H1 (cell line): Measurements from ENCODE around the gene PRF1. TPM values are rescaled to one million over a fixed set of nuclear protein-coding genes. Genes with fewer than 3 reads are reported as not detected.

Experiments used
- CTCF ChIA-PET: fragments of 300-600 bp; sonication (Branson Sonifier 250); formaldehyde crosslinking; loops from one replicate; lab custom pipeline; 2021; ENCODE audit not compliant: partially characterized antibody; lab: Charles Lee
- POLR2A ChIA-PET: fragments of 300-600 bp; sonication (Branson Sonifier 250); formaldehyde crosslinking; loops from one replicate; lab custom pipeline; 2021; ENCODE audit warnings: inconsistent platforms; ENCODE audit not compliant: partially characterized antibody; lab: Charles Lee
- DNase-seq, 2 experiments: peaks; one replicate each; pipeline versions ENCODE4 v3.0.0 to v3.0.0-alpha.2; 2010 to 2022; ENCODE audit warnings: low spot score in 2 of 2, low read depth in 1 of 2, mixed read lengths in 1 of 2
- FAIRE-seq: peaks from 2 replicates; lab custom pipeline; 2011; peaks lifted over from hg19 to GRCh38; lab: Jason Lieb, UNC
- H2AFZ ChIP-seq: 2 replicates; pipeline ENCODE4 v1.8.1; 2012; ENCODE audit warnings: low read length, inconsistent platforms
- H2AK5ac ChIP-seq: 2 replicates; pipeline ENCODE4 v1.6.1; 2013; ENCODE audit warnings: low read depth, low read length
- H2BK120ac ChIP-seq: replicated peaks from 2 replicates; pipeline ENCODE3; 2013; ENCODE audit warnings: low read depth, low read length, inconsistent platforms
- H2BK12ac ChIP-seq: 2 replicates; pipeline ENCODE4 v1.6.1; 2013; ENCODE audit warnings: low read depth, low read length
- H2BK15ac ChIP-seq: 2 replicates; pipeline ENCODE4 v1.6.1; 2013; ENCODE audit warnings: low read length
- H2BK20ac ChIP-seq: 2 replicates; pipeline ENCODE4 v1.6.1; 2013; ENCODE audit warnings: low read length
- H2BK5ac ChIP-seq: 2 replicates; pipeline ENCODE4 v1.6.1; 2013; ENCODE audit warnings: low read depth, low read length
- H3K14ac ChIP-seq: 2 replicates; pipeline ENCODE4 v1.6.1; 2013; ENCODE audit warnings: inconsistent platforms; ENCODE audit not compliant: insufficient read length
- H3K18ac ChIP-seq: 2 replicates; pipeline ENCODE4 v1.6.1; 2013; ENCODE audit warnings: low read length; ENCODE audit errors: extremely low read depth
- H3K23ac ChIP-seq: 2 replicates; pipeline ENCODE4 v1.6.1; 2013; ENCODE audit warnings: inconsistent platforms; ENCODE audit not compliant: insufficient read length
- H3K23me2 ChIP-seq: 2 replicates; pipeline ENCODE4 v1.6.1; 2013; ENCODE audit warnings: low read depth, low read length
- H3K27ac ChIP-seq: 2 replicates; pipeline ENCODE4 v1.6.1; 2011; ENCODE audit warnings: low read depth, low read length, inconsistent platforms
- H3K27me3 ChIP-seq, 4 experiments: replicated peaks in 1 of 4; 1 replicate in 1 of 4; 2 replicates in 3 of 4; pipeline versions ENCODE4 v1.6.1 to v1.8.1; 2011 to 2013; ENCODE audit warnings: low read length in 3 of 4, mild to moderate bottlenecking in 3 of 4, inconsistent platforms in 2 of 4, mixed read lengths in 2 of 4, moderate library complexity in 1 of 4; ENCODE audit not compliant: control insufficient read depth in 3 of 4, insufficient read depth in 3 of 4; ENCODE audit errors: extremely low read depth in 1 of 4
- H3K36me3 ChIP-seq, 4 experiments: 2 replicates each; pipeline versions ENCODE4 v1.6.1 to v1.8.1; 2011 to 2013; ENCODE audit warnings: mild to moderate bottlenecking in 4 of 4, low read length in 3 of 4, moderate library complexity in 2 of 4, control low read depth in 1 of 4, inconsistent platforms in 1 of 4; ENCODE audit not compliant: insufficient read depth in 4 of 4, control insufficient read depth in 2 of 4
- H3K4ac ChIP-seq: replicated peaks from 2 replicates; pipeline ENCODE3; 2013; ENCODE audit warnings: low read length, low read depth, mixed read lengths, inconsistent platforms; ENCODE audit not compliant: insufficient read length
- H3K4me1 ChIP-seq, 4 experiments: replicated peaks in 1 of 4; 1 replicate in 1 of 4; 2 replicates in 3 of 4; pipeline versions ENCODE4 v1.6.1 to v1.8.1; 2011 to 2013; ENCODE audit warnings: low read length in 3 of 4, inconsistent platforms in 2 of 4, mixed read lengths in 1 of 4; ENCODE audit not compliant: insufficient read depth in 4 of 4, control insufficient read depth in 3 of 4
- H3K4me2 ChIP-seq, 2 experiments: 2 replicates each; pipeline versions ENCODE4 v1.6.1 to v1.8.1; 2011 to 2013; ENCODE audit warnings: low read depth in 2 of 2, low read length in 2 of 2, control low read depth in 1 of 2, inconsistent platforms in 1 of 2, mild to moderate bottlenecking in 1 of 2; ENCODE audit not compliant: insufficient read depth in 1 of 2
- H3K4me3 ChIP-seq, 4 experiments: fragments of 200-600, 300-600 bp in 1 of 4; sonication (generic), shearing (Covaris generic), sonication (Bioruptor Twin) in 1 of 4; 2 replicates each; pipeline versions ENCODE4 v1.5.1 to v1.8.1; 2011 to 2016; ENCODE audit warnings: low read length in 4 of 4, low read depth in 3 of 4, control low read depth in 2 of 4, inconsistent platforms in 2 of 4, mild to moderate bottlenecking in 2 of 4, mixed read lengths in 1 of 4, moderate library complexity in 1 of 4; ENCODE audit not compliant: insufficient read depth in 2 of 4; ENCODE audit errors: extremely low read depth in 1 of 4
- H3K56ac ChIP-seq: replicated peaks from 2 replicates; pipeline ENCODE3; 2013; ENCODE audit warnings: low read depth, mild to moderate bottlenecking, mixed read lengths, low read length, inconsistent platforms; ENCODE audit not compliant: insufficient read length
- H3K79me1 ChIP-seq: 2 replicates; pipeline ENCODE4 v1.6.1; 2013; ENCODE audit warnings: low read depth, low read length, control low read depth
- H3K79me2 ChIP-seq, 2 experiments: 2 replicates each; pipeline versions ENCODE4 v1.6.1 to v1.8.1; 2012 to 2013; ENCODE audit warnings: low read length in 2 of 2, mild to moderate bottlenecking in 2 of 2, inconsistent platforms in 1 of 2; ENCODE audit not compliant: insufficient read depth in 2 of 2, control insufficient read depth in 1 of 2
- H3K9ac ChIP-seq, 4 experiments: replicated peaks in 1 of 4; 1 replicate in 1 of 4; 2 replicates in 3 of 4; pipeline versions ENCODE4 v1.6.1 to v1.8.1; 2011 to 2013; ENCODE audit warnings: low read depth in 3 of 4, low read length in 3 of 4, control low read depth in 2 of 4, mild to moderate bottlenecking in 2 of 4, moderate library complexity in 2 of 4, inconsistent platforms in 1 of 4; ENCODE audit errors: extremely low read depth in 1 of 4
- H3K9me3 ChIP-seq, 2 experiments: 2 replicates each; pipeline versions ENCODE4 v1.6.1 to v1.8.1; 2012 to 2013; ENCODE audit warnings: mild to moderate bottlenecking in 2 of 2, moderate library complexity in 2 of 2, control low read depth in 1 of 2, inconsistent platforms in 1 of 2, low read depth in 1 of 2, low read length in 1 of 2, mixed read lengths in 1 of 2; ENCODE audit not compliant: insufficient read depth in 2 of 2
- H4K20me1 ChIP-seq, 2 experiments: replicated peaks in 1 of 2; 2 replicates each; pipeline versions ENCODE3 to v1.8.1; 2011 to 2013; ENCODE audit warnings: inconsistent platforms in 2 of 2, low read length in 2 of 2, mild to moderate bottlenecking in 1 of 2; ENCODE audit not compliant: insufficient read depth in 2 of 2, control insufficient read depth in 1 of 2
- H4K5ac ChIP-seq: 2 replicates; pipeline ENCODE4 v1.6.1; 2013; ENCODE audit warnings: low read length, low read depth, mixed read lengths, inconsistent platforms; ENCODE audit not compliant: insufficient read length
- H4K8ac ChIP-seq: 2 replicates; pipeline ENCODE4 v1.8.0; 2013; ENCODE audit warnings: mild to moderate bottlenecking, moderate library complexity, low read length, inconsistent platforms; ENCODE audit not compliant: insufficient read depth; ENCODE audit errors: extremely low read depth
- H4K91ac ChIP-seq: replicated peaks from 2 replicates; pipeline ENCODE3; 2013; ENCODE audit warnings: low read length, mixed read lengths, inconsistent platforms; ENCODE audit not compliant: insufficient read length
- ASH2L ChIP-seq: fragments of 200-600, 300-600 bp; sonication (generic); IDR thresholded peaks from one replicate; pipeline ENCODE4 v1.7.1; 2017; ENCODE audit warnings: low read length
- EP300 ChIP-seq, 2 experiments: IDR thresholded peaks; 1 replicate in 1 of 2; 2 replicates in 1 of 2; pipeline ENCODE4 v1.6.1; 2011 to 2012; ENCODE audit warnings: low read depth in 2 of 2, low read length in 2 of 2, mild to moderate bottlenecking in 2 of 2, borderline replicate concordance in 1 of 2, inconsistent platforms in 1 of 2, moderate library complexity in 1 of 2
- GABPA ChIP-seq: IDR thresholded peaks from 2 replicates; pipeline ENCODE4 v1.6.1; 2011; ENCODE audit warnings: mild to moderate bottlenecking, low read length, moderate library complexity, borderline replicate concordance; ENCODE audit not compliant: insufficient read depth
- POU5F1 ChIP-seq: IDR thresholded peaks from 2 replicates; pipeline ENCODE4 v1.6.1; 2011; ENCODE audit warnings: low read depth, mild to moderate bottlenecking, low read length, moderate library complexity
- RBBP5 ChIP-seq: IDR thresholded peaks from 2 replicates; pipeline ENCODE4 v1.7.1; 2012; ENCODE audit warnings: low read depth, mild to moderate bottlenecking, inconsistent platforms, low read length, moderate library complexity, borderline replicate concordance
- SP2 ChIP-seq: IDR thresholded peaks from 2 replicates; pipeline ENCODE4 v1.6.1; 2012; ENCODE audit warnings: mild to moderate bottlenecking, low read length, inconsistent platforms
- WGBS, 2 experiments: shearing (Covaris generic) in 1 of 2; methylation state at CpG; one replicate each; pipeline versions ENCODE4 v1.1.6 to v1.1.7; 2013 to 2015; ENCODE audit warnings: low lambda C conversion rate in 2 of 2, mixed read lengths in 2 of 2, inconsistent platforms in 1 of 2, low coverage in 1 of 2, missing lambda C conversion rate in 1 of 2; ENCODE audit not compliant: insufficient replicate concordance in 2 of 2, insufficient coverage in 1 of 2, insufficient read length in 1 of 2; ENCODE audit errors: extremely low coverage in 1 of 2, missing lambda C conversion rate in 1 of 2; 5-methylcytosine and 5-hydroxymethylcytosine counted together
- polyA plus RNA-seq, 7 experiments: library from polyadenylated mRNA; depleted of rRNA in 3 of 7; stranded (reverse) in 5 of 7; unstranded in 2 of 7; fragments of >200 nt in 5 of 7; fragments of 200-250 nt in 2 of 7; gene quantifications; 1 replicate in 5 of 7; 2 replicates in 1 of 7; 4 replicates in 1 of 7; pipeline versions ENCODE4 v1.2.1 to v1.2.3, GENCODE V29; 2011 to 2013; ENCODE audit warnings: missing spikeins in 2 of 7, mixed read lengths in 2 of 7
- total RNA-seq: library from RNA; stranded (reverse); fragmentation: NEBNext Ultra II Directional; extraction: Animal tissue kit (Norgen Biotek cat#: 25700); gene quantifications from 2 replicates; pipeline ENCODE4 v1.2.1, GENCODE V29; 2021
- TF ChIP-seq, protein P1 (sequence below), 3 experiments: IDR thresholded peaks; 1 replicate in 2 of 3; 2 replicates in 1 of 3; pipeline versions ENCODE4 v1.5.1 to v1.6.1; 2011; ENCODE audit warnings: low read length in 3 of 3, mild to moderate bottlenecking in 3 of 3, inconsistent platforms in 2 of 3, low read depth in 1 of 3, moderate library complexity in 1 of 3; ENCODE audit not compliant: insufficient read depth in 1 of 3; ENCODE audit errors: control extremely low read depth in 1 of 3
- TF ChIP-seq, protein P2 (sequence below): IDR thresholded peaks from 2 replicates; pipeline ENCODE4 v1.6.1; 2011; ENCODE audit warnings: low read depth, mild to moderate bottlenecking, low read length; ENCODE audit not compliant: insufficient read depth

The PRF1 gene
- total and polyA plus RNA-seq, 2 of the 8 experiments (the other 6 are each of a cell fraction or from before 2014, with no cell fraction given) = 0.15 TPM; not detected in 1

DNA sequence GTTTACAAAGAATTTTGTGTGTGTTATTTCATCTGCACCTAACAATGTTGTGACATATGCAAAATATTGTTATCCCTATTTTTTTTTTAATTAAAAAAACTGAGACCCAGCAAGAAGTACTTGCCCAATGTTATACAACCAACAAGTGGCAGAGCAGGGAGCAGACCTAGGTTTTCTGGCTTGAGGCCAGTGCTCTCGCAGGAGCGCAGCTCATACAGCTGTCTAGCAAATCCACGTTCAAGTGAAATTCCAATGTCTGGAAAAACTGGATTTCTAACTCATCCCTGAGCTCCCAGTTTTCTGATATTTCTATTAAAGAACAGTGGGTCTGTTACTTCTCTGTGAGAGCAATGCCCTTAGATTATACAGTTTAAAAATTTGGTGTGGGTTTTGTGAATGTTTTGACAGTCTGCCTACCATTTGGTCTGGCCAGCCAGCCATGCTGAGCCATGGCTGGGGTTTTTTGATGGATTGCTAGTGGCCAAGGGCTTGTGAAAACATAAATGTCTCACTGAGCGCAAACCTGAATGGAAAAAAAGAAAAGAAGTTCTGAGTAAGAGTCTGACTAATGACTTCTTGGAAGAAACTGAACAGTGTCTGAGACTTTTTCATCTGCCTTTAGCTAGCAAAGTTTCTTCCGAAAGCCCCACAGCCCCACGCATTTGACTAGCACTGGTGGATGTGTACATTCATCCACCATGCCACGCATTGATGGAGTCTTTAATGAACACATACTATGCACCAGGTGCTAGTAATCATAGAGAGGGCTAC lies 15.4 kb upstream of the PRF1 start:
- Histone ChIP-seq H3K36me3 (no peaks in the 10 kb centered on the region), H3K18ac (no peak overlapping the region), H2BK120ac (no peak overlapping the region), H4K8ac (no peak overlapping the region), H3K14ac (no peak overlapping the region), H4K5ac (no peak overlapping the region), H3K79me1 (no peaks in the 10 kb centered on the region), H3K23ac (no peak overlapping the region), H3K27me3 (no peaks in the 10 kb centered on the region; a peak in 1 of 7 replicates), H4K20me1 (no peaks in the 10 kb centered on the region), H3K4me1 (peaks cover 0 to 7% (median 6%) of the 10 kb centered on the region in 4 experiments; a peak in 6 of 7 replicates), H2AK5ac (no peak overlapping the region), H4K91ac (no peak overlapping the region), H2BK20ac (no peak overlapping the region), H2BK12ac (no peak overlapping the region), H3K56ac (no peak overlapping the region), H3K9ac (no peak overlapping the region), H3K4me3 (no peak overlapping the region), H2BK15ac (no peak overlapping the region), H3K23me2 (no peaks in the 10 kb centered on the region), H3K4ac (no peak overlapping the region), H3K27ac (no peak overlapping the region), H2BK5ac (no peak overlapping the region), H3K79me2 (no peaks in the 10 kb centered on the region), H3K9me3 (peaks cover 7 to 9% of the 10 kb centered on the region in 2 experiments; a peak in 3 of 4 replicates), H2AFZ (no peak overlapping the region), H3K4me2 (no peak overlapping the region)
- WGBS, 2 experiments = 97% methylated on average over 7 of the region's 7 CpGs; no CpG with 5 or more reads in 1 of the 2 experiments
- CTCF ChIA-PET = interaction anchor here (0.6 to 4.1 kb wide), 24 partner anchors 9 to 261 kb away, joined by 3 to 25 read pairs (median 4); no protein-coding TSS in a partner anchor
- POLR2A ChIA-PET = interaction anchor here (0.7 to 1.1 kb wide), 2 partner anchors 160 to 285 kb away, joined by 3 read pairs; no protein-coding TSS in a partner anchor
- FAIRE-seq = no peak
- DNase-seq = no peak
- TF ChIP-seq RBBP5 (no peak), POU5F1 (no peak), SP2 (no peak), ASH2L (no peak), EP300 (IDR thresholded peaks at IDR 0.05; ENCODE audit: borderline replicate concordance in 1 of 2, low read depth in 2 of 2, low read length in 2 of 2) (no peak), GABPA (no peak)
- TF ChIP-seq, protein P1, sequence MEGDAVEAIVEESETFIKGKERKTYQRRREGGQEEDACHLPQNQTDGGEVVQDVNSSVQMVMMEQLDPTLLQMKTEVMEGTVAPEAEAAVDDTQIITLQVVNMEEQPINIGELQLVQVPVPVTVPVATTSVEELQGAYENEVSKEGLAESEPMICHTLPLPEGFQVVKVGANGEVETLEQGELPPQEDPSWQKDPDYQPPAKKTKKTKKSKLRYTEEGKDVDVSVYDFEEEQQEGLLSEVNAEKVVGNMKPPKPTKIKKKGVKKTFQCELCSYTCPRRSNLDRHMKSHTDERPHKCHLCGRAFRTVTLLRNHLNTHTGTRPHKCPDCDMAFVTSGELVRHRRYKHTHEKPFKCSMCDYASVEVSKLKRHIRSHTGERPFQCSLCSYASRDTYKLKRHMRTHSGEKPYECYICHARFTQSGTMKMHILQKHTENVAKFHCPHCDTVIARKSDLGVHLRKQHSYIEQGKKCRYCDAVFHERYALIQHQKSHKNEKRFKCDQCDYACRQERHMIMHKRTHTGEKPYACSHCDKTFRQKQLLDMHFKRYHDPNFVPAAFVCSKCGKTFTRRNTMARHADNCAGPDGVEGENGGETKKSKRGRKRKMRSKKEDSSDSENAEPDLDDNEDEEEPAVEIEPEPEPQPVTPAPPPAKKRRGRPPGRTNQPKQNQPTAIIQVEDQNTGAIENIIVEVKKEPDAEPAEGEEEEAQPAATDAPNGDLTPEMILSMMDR (IDR thresholded peaks at IDR 0.05; ENCODE audit: control extremely low read depth in 1 of 3, insufficient read depth in 1 of 3, low read depth in 1 of 3, low read length in 3 of 3) = no peak
- TF ChIP-seq, protein P2, sequence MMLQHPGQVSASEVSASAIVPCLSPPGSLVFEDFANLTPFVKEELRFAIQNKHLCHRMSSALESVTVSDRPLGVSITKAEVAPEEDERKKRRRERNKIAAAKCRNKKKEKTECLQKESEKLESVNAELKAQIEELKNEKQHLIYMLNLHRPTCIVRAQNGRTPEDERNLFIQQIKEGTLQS = no peak
